ENCODE data around the gene BEST2. TPM values are rescaled to one million over a fixed set of nuclear protein-coding genes. Genes with fewer than 3 reads are reported as not detected.

BEST2 gene
- total RNA-seq, 1 experiment from 2014 or later, result 0.70 TPM

- Mint-ChIP-seq H3K27ac (ENCODE audit: low read depth, unreplicated experiment) (no peak overlapping the region), H3K4me3 (ENCODE audit: unreplicated experiment) (no peak overlapping the region), H3K27me3 (ENCODE audit: insufficient read depth, unreplicated experiment) (no peaks in the 10 kb centered on the region), H3K4me1 (ENCODE audit: insufficient read depth, unreplicated experiment) (peaks cover 18% of the 10 kb centered on the region), H3K9me3 (ENCODE audit: unreplicated experiment) (no peaks in the 10 kb centered on the region), H3K36me3 (ENCODE audit: insufficient read depth, unreplicated experiment) (peaks cover 3% of the 10 kb centered on the region)
- CTCF ChIA-PET, result interaction anchor here (0.5 to 1.5 kb wide), 6 partner anchors 9 to 1239 kb away, joined by 3 to 4 read pairs (median 4); no protein-coding TSS in a partner anchor
- intact Hi-C loops (cut with micrococcal nuclease), result no loop called here
- POLR2A ChIA-PET, result interaction anchor here (0.8 to 5.0 kb wide), 3 partner anchors 9 to 161 kb away, joined by 3 to 132 read pairs (median 6); partner anchors contain the start of gene HOOK2
- BruUV-seq (replicated peaks), result no TSS peak
- no peak for TF ChIP-seq CTCF (IDR thresholded peaks at IDR 0.05; ENCODE audit: unreplicated experiment)
- DNase-seq (ENCODE audit: unreplicated experiment), result no peak
These were observed 33.9 kb downstream of the BEST2 start for GRCh38 chr19:12785431-12786031.

- no peak overlapping the region for H3K4me3 Mint-ChIP-seq (ENCODE audit: unreplicated experiment)
- H3K27ac Mint-ChIP-seq (ENCODE audit: low read depth, unreplicated experiment), result no peak overlapping the region
- no peaks in the 10 kb centered on the region for H3K27me3 Mint-ChIP-seq (ENCODE audit: insufficient read depth, unreplicated experiment)
- TF ChIP-seq CTCF (IDR thresholded peaks at IDR 0.05; ENCODE audit: unreplicated experiment), result no peak
- H3K36me3 Mint-ChIP-seq (ENCODE audit: insufficient read depth, unreplicated experiment), result peaks cover 11% of the 10 kb centered on the region
- peaks cover 24% of the 10 kb centered on the region for H3K4me1 Mint-ChIP-seq (ENCODE audit: insufficient read depth, unreplicated experiment)
- POLR2A ChIA-PET, result interaction anchor here (0.6 to 5.0 kb wide), 5 partner anchors 9 to 160 kb away, joined by 3 to 132 read pairs (median 3); partner anchors contain the start of gene HOOK2
- intact Hi-C loops (cut with micrococcal nuclease), result no loop called here
- DNase-seq (ENCODE audit: unreplicated experiment), result no peak
- BruUV-seq (replicated peaks), result no TSS peak
- no peaks in the 10 kb centered on the region for H3K9me3 Mint-ChIP-seq (ENCODE audit: unreplicated experiment)
- CTCF ChIA-PET, result interaction anchor here (0.7 to 3.3 kb wide), 6 partner anchors 8 to 62 kb away, joined by 3 to 41 read pairs (median 4); no protein-coding TSS in a partner anchor
These were observed 34.7 kb downstream of the BEST2 start for GRCh38 chr19:12786141-12786870.

GRCh38 chr19:12786952-12787351 is 35.4 kb downstream of the BEST2 start:
- intact Hi-C loops (cut with micrococcal nuclease), result no loop called here
- ChIA-PET POLR2A (interaction anchor here (0.6 to 5.0 kb wide), 4 partner anchors 10 to 159 kb away, joined by 3 to 132 read pairs (median 4); partner anchors contain the start of gene HOOK2), CTCF (interaction anchor here (0.8 to 3.3 kb wide), 2 partner anchors 9 to 24 kb away, joined by 3 to 41 read pairs; no protein-coding TSS in a partner anchor)
- peaks cover 17% of the 10 kb centered on the region for H3K36me3 Mint-ChIP-seq (ENCODE audit: insufficient read depth, unreplicated experiment)
- H3K4me1 Mint-ChIP-seq (ENCODE audit: insufficient read depth, unreplicated experiment), result peaks cover 24% of the 10 kb centered on the region
- no peak overlapping the region for H3K4me3 Mint-ChIP-seq (ENCODE audit: unreplicated experiment)
- H3K27me3 Mint-ChIP-seq (ENCODE audit: insufficient read depth, unreplicated experiment), result no peaks in the 10 kb centered on the region
- DNase-seq (ENCODE audit: unreplicated experiment), result no peak
- no TSS peak for BruUV-seq (replicated peaks)
- no peak for TF ChIP-seq CTCF (IDR thresholded peaks at IDR 0.05; ENCODE audit: unreplicated experiment)
- H3K9me3 Mint-ChIP-seq (ENCODE audit: unreplicated experiment), result no peaks in the 10 kb centered on the region
- no peak overlapping the region for H3K27ac Mint-ChIP-seq (ENCODE audit: low read depth, unreplicated experiment)

GRCh38 chr19:12787458-12787857 is 35.9 kb downstream of the BEST2 start:
- no peak for TF ChIP-seq CTCF (IDR thresholded peaks at IDR 0.05; ENCODE audit: unreplicated experiment)
- peaks cover 22% of the 10 kb centered on the region for H3K36me3 Mint-ChIP-seq (ENCODE audit: insufficient read depth, unreplicated experiment)
- peaks cover 24% of the 10 kb centered on the region for H3K4me1 Mint-ChIP-seq (ENCODE audit: insufficient read depth, unreplicated experiment)
- no peaks in the 10 kb centered on the region for H3K9me3 Mint-ChIP-seq (ENCODE audit: unreplicated experiment)
- no peaks in the 10 kb centered on the region for H3K27me3 Mint-ChIP-seq (ENCODE audit: insufficient read depth, unreplicated experiment)
- BruUV-seq (replicated peaks), result no TSS peak
- H3K27ac Mint-ChIP-seq (ENCODE audit: low read depth, unreplicated experiment), result no peak overlapping the region
- ChIA-PET POLR2A (interaction anchor here (1.6 to 5.0 kb wide), 5 partner anchors 11 to 64 kb away, joined by 5 to 132 read pairs (median 11); partner anchors contain the start of genes HOOK2, PRDX2, RNASEH2A and THSD8), CTCF (interaction anchor here (0.8 to 3.3 kb wide), 4 partner anchors 10 to 178 kb away, joined by 3 to 41 read pairs (median 4); no protein-coding TSS in a partner anchor)
- no peak overlapping the region for H3K4me3 Mint-ChIP-seq (ENCODE audit: unreplicated experiment)
- DNase-seq (ENCODE audit: unreplicated experiment), result no peak
- intact Hi-C loops (cut with micrococcal nuclease), result no loop called here
